ENCODE results near the gene ROBO1.

DNA sequence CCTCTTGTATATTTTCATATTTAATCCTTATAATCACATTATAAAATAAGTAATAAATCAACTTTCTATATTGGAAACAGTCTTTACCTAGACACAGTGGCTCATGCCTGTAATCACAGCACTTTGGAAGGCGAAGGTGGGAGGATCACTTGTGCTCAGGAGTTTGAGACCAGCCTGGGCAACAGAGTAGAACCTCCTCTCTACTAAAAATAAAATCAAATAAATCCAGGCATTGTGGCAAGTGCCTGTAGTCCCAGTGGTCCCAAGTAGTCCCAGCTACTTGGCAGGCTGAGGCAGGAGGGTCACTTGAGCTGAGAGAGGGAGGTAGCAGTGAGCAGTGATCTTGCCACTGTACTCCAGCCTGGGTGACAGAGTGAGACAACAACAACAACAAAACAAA lies 975.1 kb downstream of the ROBO1 start:
- no peak for TF ChIP-seq CTCF (IDR thresholded peaks at IDR 0.05)
- no peak for TF ChIP-seq POLR2A (IDR thresholded peaks at IDR 0.05)
